Stomach (tissue), 4 donors: ENCODE measurements around the gene CFAP100.

Experiments
- CTCF ChIP-seq, 7 experiments: fragments of 450-650 bp in 4 of 7; fragments of 200-600 bp in 3 of 7; sonication (generic) in 3 of 7; IDR thresholded peaks; one replicate each; pipeline ENCODE4 v1.5.1; 2016 to 2019; ENCODE audit warnings: antibody characterized with exemption in 7 of 7, control low read depth in 2 of 7, mild to moderate bottlenecking in 1 of 7
- EP300 ChIP-seq: sonication (generic); formaldehyde crosslinking; IDR thresholded peaks from one replicate; pipeline ENCODE4 v1.6.1; 2017; ENCODE audit warnings: antibody characterized with exemption

- TF ChIP-seq EP300 = no peak
- no peak for TF ChIP-seq CTCF (IDR thresholded peaks at IDR 0.05)
Observed at GRCh38 chr3:126464997-126465396, 70.3 kb downstream of the CFAP100 start.
